Pons (tissue), 1 donor: ENCODE measurements around the gene MAS1L.

Source experiments
- DNase-seq: peaks from one replicate; pipeline ENCODE4 v3.0.0-alpha.2; 2016; ENCODE audit warnings: low spot score

MAS1L gene

GRCh38 chr6:29487660-29488059, at the start of gene MAS1L:
MAS1L (minus strand) TSS chr6:29487956; CDS start chr6:29487902, 54 bp downstream.
- DNase-seq: no peak

GRCh38 chr6:29532320-29532951, 44.7 kb upstream of the MAS1L start:
- DNase-seq: no peak

GRCh38 chr6:29531668-29532067, 43.9 kb upstream of the MAS1L start:
- DNase-seq: no peak

- no peak for DNase-seq
Observed at GRCh38 chr6:29530671-29531310, 43.0 kb upstream of the MAS1L start.

- no peak for DNase-seq
Observed at GRCh38 chr6:29529956-29530355, 42.2 kb upstream of the MAS1L start.

GRCh38 chr6:29528988-29529560, 41.3 kb upstream of the MAS1L start:
- no peak for DNase-seq

GRCh38 chr6:29528300-29528931, 40.7 kb upstream of the MAS1L start:
- no peak for DNase-seq

- no peak for DNase-seq
Observed at GRCh38 chr6:29527564-29527963, 39.8 kb upstream of the MAS1L start.

GRCh38 chr6:29527126-29527525, 39.4 kb upstream of the MAS1L start:
- DNase-seq: no peak

- no peak for DNase-seq
Observed at GRCh38 chr6:29525311-29525639, 37.5 kb upstream of the MAS1L start.

- DNase-seq: no peak
Observed at GRCh38 chr6:29524444-29525310, 36.9 kb upstream of the MAS1L start.

GRCh38 chr6:29524044-29524443, 36.3 kb upstream of the MAS1L start:
- no peak for DNase-seq

- DNase-seq: no peak
Observed at GRCh38 chr6:29522227-29522626, 34.5 kb upstream of the MAS1L start.

- no peak for DNase-seq
Observed at GRCh38 chr6:29521006-29521680, 33.4 kb upstream of the MAS1L start.

GRCh38 chr6:29520232-29520631, 32.5 kb upstream of the MAS1L start:
- DNase-seq: no peak

GRCh38 chr6:29519291-29520010, 31.7 kb upstream of the MAS1L start:
- no peak for DNase-seq

GRCh38 chr6:29517728-29518440, 30.1 kb upstream of the MAS1L start:
- DNase-seq: no peak

GRCh38 chr6:29517245-29517644, 29.5 kb upstream of the MAS1L start:
- DNase-seq: no peak

GRCh38 chr6:29516108-29516507, 28.4 kb upstream of the MAS1L start:
- no peak for DNase-seq

GRCh38 chr6:29510746-29511300, 23.1 kb upstream of the MAS1L start:
- DNase-seq: no peak
